GM19025 (cell line): ENCODE measurements around the gene GALNT2.

Experiments used
- ATAC-seq: cut with Tn5 transposase; IDR thresholded peaks from one replicate; pipeline ENCODE4 v1.9.1; 2021; ENCODE audit warnings: mild to moderate bottlenecking, low read depth, moderate library complexity; ENCODE audit not compliant: unreplicated experiment

Gene GALNT2

GRCh38 chr1:230087028-230087716 is 20.1 kb downstream of the GALNT2 start:
- ATAC-seq: no peak

DNA sequence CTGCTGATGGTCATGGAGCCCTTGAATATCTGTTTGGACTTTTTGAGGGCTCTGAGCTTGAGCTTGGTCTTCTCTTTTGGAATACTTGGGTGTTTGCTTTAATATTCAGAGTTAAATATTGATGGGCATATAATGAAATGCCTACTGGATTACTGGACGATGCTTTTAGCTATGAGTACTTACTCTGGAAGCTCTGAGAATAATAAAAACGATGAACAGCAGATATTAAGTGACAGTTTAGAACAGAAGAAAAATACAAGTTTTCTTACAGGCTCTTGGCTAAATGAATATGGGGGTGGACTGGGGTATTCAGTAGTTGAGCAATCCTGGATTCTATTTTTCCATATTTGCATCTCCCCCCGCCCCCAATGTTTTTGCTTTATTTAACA is 20.7 kb downstream of the GALNT2 start:
- no peak for ATAC-seq

DNA sequence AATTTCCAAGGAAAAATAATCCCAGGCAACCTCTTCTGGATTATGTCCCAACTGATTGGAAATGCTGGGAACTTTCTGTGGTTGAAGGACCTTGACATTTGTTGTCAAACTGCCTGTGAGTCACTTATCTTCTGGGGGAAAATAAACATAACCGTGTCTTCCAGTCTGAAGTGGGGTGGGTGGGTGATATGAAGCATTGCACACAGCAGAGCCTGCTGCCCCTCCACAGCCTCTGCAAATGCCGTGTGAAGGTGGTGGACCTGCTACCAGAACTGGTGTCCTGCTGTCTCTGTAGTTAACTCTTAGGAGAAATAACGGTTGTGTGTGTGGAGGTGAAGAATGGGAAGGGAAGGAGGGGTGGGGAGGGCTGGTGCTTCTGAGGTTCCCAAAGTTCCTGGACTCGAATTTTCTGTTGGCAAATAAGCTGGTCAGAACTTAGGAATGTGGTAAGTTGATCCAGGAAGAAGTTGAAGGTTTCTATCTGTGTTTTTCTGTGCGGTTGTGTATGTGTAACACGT is 23.2 kb downstream of the GALNT2 start:
- no peak for ATAC-seq

DNA sequence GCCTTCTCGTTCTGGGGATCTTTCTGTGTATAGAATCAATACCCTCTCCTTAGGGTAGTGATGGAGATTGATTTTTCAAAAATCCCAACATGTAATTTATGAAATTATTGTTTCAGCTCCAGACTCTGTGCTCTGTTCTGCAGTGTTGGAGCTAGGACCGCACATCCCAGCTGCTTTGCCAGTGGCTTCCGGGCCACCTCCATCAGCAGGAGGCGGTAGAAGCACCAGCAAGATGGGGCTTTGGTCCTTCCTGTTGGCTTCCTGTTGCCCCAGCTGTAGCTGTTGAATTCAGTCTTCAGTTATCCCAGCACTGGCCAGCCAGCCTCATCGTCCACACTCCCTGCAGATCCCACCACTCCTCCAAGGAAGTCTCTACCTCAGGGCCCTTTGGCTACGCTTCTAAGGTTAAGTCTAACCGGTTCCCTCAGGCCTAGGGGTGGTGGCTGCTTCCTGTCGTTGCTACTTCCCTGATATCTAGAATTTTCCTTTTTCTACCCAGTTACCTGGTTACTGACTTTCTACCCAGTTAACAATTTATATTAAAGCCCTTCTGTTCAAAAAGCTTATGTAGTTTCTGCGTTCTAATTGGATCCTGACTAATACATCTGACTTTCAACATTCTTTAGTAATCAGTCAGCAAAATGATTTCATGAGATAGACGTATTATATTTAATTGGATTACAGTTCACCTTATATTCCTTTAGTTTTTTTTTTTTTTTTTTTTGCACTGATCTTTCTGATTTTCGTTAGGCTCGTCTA is 24.6 kb downstream of the GALNT2 start:
- no peak for ATAC-seq

GRCh38 chr1:230094746-230095145 is 27.7 kb downstream of the GALNT2 start:
- ATAC-seq: no peak

- no peak for ATAC-seq
Observed at GRCh38 chr1:230095938-230096337, 28.9 kb downstream of the GALNT2 start.

DNA sequence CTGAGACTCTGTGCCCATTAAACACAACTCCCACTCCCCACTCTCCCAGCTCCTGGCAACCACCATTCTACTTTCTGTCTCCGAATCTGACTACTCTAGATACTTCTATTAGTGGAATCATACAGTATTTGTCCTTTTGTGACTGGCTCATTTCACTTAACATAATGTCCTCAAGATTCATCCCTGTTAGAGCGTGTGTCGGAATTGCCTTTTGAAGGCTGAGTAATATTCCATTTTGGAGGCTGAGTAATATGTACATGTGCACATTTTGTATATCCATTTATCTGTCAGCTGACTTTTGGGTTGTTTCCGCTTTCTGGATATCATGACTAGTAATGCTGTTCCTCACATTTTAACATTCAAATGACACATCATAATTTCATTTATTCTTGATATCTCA is 30.3 kb downstream of the GALNT2 start:
- ATAC-seq: no peak

DNA sequence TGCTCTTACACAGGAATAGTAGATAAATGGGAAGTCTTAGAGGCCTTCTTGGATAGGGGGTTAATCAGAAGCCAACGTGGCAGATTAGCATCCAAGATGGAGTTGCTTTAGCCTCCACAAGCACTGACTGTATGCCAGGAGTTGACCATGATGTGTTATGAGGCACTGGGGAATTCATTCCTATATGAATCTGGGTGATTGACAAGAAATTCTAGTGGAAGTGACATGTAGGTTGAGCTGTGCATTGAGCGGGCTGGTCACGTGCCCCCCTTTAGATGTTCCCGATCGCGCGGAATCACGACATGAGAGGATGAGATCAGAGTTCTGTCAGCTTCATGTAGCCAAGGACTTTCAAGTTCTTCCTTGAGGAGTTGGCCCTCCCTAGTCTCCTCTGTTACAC is 31.7 kb downstream of the GALNT2 start:
- no peak for ATAC-seq

- no peak for ATAC-seq
Observed at GRCh38 chr1:230099465-230099864, 32.4 kb downstream of the GALNT2 start.

- ATAC-seq: no peak
Observed at GRCh38 chr1:230100932-230101331, 33.9 kb downstream of the GALNT2 start.

DNA sequence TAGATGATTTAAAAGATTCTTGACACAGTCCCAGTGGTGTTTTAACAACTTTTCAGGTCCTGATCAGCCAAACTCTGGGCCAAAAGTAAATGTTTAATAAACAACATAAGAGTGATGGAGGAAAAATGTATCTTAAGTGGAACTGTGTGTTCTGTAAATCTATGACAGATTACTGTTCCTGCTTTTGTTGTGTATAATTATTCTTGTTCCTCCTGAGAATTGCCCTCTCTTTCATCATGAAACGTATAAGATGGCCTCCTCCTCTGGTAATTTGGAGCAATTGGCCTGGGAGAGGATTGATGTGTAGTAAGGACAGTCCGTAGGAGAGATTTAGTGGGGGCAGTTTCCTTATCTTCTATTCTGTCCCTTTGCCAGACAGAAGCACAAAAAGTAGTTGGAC is 34.5 kb downstream of the GALNT2 start:
- no peak for ATAC-seq

- no peak for ATAC-seq
Observed at GRCh38 chr1:230102046-230102445, 35.0 kb downstream of the GALNT2 start.

- no peak for ATAC-seq
Observed at GRCh38 chr1:230102472-230102871, 35.4 kb downstream of the GALNT2 start.

DNA sequence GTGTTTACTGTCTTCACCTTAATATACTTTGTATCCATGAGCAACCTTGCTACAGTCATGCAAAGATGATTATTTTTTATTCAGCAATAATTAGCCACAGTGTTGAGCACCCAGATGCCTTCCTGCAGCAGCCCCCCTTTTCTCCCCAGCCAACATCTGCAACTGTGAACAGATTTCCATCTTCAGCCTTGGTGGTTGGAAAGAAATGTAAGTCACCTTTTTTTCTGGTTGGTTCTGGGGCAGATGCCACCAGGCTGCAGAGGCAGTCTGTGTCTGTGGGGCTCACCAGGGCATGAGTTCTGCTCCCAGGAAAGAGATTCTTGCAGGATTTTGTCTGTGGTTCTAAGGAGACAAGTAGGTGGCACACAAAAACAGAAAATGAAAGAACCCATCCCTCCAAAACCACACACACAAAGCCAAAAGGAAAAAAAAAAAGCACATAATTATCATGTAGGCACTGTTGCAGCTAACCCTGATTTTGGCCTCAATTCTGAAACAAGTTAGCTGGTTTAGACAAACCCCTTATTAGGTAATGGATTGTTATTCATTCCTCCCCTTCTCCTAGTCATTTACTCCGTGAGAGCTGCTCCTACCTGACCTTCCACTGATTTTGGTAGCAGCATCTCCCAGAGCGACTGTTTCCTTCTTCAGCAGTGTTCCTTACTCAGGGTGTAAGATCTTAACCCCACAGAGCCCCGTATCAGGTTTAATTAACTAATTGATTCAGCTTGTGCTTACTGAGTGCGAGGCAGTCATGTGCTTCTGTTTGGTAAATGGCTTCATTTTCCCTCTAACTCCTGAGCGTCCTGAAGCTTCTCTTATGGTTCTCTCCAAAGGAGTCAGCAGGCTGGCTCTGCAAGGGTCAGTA is 36.5 kb downstream of the GALNT2 start:
- no peak for ATAC-seq

GRCh38 chr1:230104395-230105244 is 37.6 kb downstream of the GALNT2 start:
- ATAC-seq: peak; percentile 47

GRCh38 chr1:230105245-230105753 is 38.3 kb downstream of the GALNT2 start:
- no peak for ATAC-seq

- ATAC-seq: no peak
Observed at GRCh38 chr1:230105754-230106625, 39.0 kb downstream of the GALNT2 start.

DNA sequence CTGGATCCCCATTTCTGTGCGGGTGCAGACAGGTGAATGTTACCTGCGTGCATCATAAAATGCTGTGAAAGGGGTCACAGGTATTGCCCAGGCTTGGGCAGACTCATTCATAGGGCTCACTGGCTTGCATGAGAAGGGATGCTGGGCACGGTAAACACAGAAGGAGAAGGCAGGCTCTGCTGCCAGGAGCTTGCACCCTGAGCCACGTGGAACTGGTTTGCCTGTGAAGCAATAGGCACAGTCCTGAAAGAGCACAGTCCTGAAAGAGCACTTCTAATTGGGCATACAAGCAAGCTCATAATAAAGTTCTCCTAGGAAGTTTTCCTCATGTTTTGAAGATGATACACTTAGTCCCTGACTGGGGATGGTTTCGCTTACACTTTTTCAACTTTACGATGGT is 40.9 kb downstream of the GALNT2 start:
- ATAC-seq: no peak

DNA sequence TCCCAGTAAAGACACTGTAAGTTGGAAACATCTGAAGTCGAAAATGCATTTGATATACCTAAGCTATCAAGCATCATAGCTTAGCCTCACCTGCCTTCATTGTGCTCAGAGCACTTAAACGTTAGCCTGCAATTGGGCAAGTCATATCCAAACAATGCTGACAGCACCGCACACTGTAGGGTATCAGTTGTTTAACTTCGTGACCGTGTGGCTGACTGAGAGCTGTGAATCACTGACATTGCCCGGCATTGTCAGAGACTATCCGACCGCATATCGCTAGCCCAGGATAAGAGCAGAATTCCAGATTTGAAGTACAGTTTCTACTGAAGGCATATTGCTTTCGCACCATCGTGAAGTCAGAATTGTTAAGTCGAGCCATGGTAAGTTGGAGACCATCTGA is 41.5 kb downstream of the GALNT2 start:
- ATAC-seq: no peak
